Measurements from ENCODE around the gene BFSP2. TPM values are rescaled to one million over a fixed set of nuclear protein-coding genes. Genes with fewer than 3 reads are reported as not detected.
"Not testable (repeated sequence)": the region's sequence is repeated elsewhere in the genome, so short reads cannot be mapped to it uniquely, and the experiment has no call there.

Gene BFSP2
- total RNA-seq, 4 donors from 2014 or later, result not detected

DNA sequence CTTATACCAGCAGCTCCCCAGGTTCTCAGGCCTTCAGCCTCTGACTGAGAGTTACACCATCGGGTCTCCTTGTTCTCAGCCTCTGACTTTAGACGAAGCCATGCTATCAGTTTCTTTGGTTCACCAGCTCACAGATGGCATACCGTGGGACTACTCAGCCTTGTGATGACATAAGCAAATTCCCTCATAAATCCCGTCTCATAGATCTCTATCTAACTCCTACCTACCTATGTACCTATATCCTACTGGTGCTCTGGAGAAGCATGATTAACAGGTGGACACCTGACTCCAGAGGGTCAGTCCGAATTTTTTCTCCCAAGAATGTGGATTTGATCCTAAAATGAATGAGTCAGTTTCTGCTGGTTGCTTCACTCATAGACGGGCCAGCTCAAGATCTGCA lies 114.6 kb downstream of the BFSP2 start:
- TF ChIP-seq, protein P1, sequence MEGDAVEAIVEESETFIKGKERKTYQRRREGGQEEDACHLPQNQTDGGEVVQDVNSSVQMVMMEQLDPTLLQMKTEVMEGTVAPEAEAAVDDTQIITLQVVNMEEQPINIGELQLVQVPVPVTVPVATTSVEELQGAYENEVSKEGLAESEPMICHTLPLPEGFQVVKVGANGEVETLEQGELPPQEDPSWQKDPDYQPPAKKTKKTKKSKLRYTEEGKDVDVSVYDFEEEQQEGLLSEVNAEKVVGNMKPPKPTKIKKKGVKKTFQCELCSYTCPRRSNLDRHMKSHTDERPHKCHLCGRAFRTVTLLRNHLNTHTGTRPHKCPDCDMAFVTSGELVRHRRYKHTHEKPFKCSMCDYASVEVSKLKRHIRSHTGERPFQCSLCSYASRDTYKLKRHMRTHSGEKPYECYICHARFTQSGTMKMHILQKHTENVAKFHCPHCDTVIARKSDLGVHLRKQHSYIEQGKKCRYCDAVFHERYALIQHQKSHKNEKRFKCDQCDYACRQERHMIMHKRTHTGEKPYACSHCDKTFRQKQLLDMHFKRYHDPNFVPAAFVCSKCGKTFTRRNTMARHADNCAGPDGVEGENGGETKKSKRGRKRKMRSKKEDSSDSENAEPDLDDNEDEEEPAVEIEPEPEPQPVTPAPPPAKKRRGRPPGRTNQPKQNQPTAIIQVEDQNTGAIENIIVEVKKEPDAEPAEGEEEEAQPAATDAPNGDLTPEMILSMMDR (IDR thresholded peaks at IDR 0.05 in 4 of 5, conservative IDR thresholded peaks at IDR 0.05 in 1 of 5), result no peak
- TF ChIP-seq POLR2A (IDR thresholded peaks at IDR 0.05), result no peak
- no peaks in the 10 kb centered on the region for H3K9me3 ChIP-seq
- H3K4me3 ChIP-seq, result no peak overlapping the region
- H3K4me1 ChIP-seq, result no peaks in the 10 kb centered on the region
- no peak for DNase-seq
- in situ Hi-C loops (cut with MboI; ENCODE audit: low sequenced_read_pairs in 4 of 4) (no loop called here), intact Hi-C loops (cut with DNase I; ENCODE audit: low total_unique reads) (no loop called here)
- no peak for ATAC-seq
- H3K36me3 ChIP-seq, result no peaks in the 10 kb centered on the region
- no peak overlapping the region for H3K27ac ChIP-seq
- no peaks in the 10 kb centered on the region for H3K27me3 ChIP-seq

DNA sequence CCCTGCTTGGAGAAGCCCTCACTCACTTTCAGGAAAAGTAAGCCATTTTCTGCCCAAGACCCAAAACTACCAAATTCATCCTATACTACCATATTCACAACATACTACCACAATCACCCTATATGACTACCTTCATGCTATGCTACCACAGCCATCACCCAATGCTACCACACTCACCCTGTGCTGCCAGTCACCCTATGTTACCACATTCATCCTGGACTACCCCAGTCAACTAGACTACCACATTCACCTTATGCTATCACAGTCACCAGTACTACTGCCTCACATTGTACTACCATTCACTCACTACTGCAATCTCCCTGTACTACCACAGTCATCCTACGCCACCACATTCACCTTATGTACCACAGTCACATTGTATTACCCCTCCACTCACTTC lies 115.3 kb downstream of the BFSP2 start:
- Histone ChIP-seq H3K27me3 (no peaks in the 10 kb centered on the region), H3K4me3 (no peak overlapping the region), H3K36me3 (no peaks in the 10 kb centered on the region), H3K4me1 (no peaks in the 10 kb centered on the region), H3K27ac (no peak overlapping the region), H3K9me3 (no peaks in the 10 kb centered on the region)
- intact Hi-C loops (cut with DNase I; ENCODE audit: low total_unique reads) (no loop called here), in situ Hi-C loops (cut with MboI; ENCODE audit: low sequenced_read_pairs in 4 of 4) (no loop called here)
- no peak for TF ChIP-seq POLR2A (IDR thresholded peaks at IDR 0.05)
- TF ChIP-seq, protein P1 (IDR thresholded peaks at IDR 0.05 in 4 of 5, conservative IDR thresholded peaks at IDR 0.05 in 1 of 5), result no peak
- no peak for DNase-seq
- no peak for ATAC-seq

DNA sequence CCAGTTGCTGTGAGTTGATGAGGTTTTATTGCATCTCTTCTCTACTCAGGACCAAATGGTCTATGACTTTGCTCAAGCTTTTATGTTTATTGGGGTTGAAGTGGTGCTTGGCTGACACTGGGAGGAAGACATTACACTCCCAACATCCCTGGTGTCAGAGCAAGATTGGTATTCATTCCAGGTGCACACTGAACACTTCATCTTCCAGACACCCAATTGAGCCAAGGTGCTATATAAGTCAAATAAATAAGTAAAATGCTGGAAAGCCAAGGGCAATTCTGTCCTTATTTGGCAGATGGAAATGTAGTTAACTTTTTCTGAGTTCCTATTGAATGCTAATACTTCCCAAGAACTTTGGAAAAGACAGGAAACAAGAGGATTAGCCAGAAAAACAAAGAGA lies 120.4 kb downstream of the BFSP2 start:
- intact Hi-C loops (cut with DNase I; ENCODE audit: low total_unique reads), result no loop called here
- TF ChIP-seq, protein P1 (IDR thresholded peaks at IDR 0.05 in 4 of 5, conservative IDR thresholded peaks at IDR 0.05 in 1 of 5), result no peak
- TF ChIP-seq POLR2A (IDR thresholded peaks at IDR 0.05), result no peak

DNA sequence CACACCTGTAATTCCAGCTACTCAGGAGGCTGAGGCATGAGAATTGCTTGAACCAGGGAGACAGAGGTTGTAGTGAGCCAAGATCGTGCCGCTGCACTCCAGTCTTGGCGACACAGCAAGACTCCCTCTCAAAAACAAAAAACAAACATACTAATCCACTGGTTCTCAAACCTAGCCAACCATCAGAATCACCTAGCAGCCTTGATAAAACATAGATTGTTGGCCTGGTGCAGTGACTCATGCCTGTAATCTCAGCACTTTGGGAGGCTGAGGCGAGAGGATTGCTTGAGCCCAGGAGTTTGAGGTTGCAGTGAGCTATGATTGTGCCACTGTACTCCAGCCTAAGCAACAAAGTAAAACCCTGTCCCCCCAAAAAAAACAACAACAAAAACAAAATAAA lies 121.1 kb downstream of the BFSP2 start:
- intact Hi-C loops (cut with DNase I; ENCODE audit: low total_unique reads); H3K36me3 ChIP-seq; H3K4me3 ChIP-seq; H3K27ac ChIP-seq; H3K9me3 ChIP-seq; DNase-seq; in situ Hi-C loops (cut with MboI; ENCODE audit: low sequenced_read_pairs in 4 of 4); H3K4me1 ChIP-seq; ATAC-seq; H3K27me3 ChIP-seq: not testable (repeated sequence)

More for the DNA sequence above, 120.4 kb downstream of the BFSP2 start:
- in situ Hi-C loops (cut with MboI; ENCODE audit: low sequenced_read_pairs in 4 of 4), result no loop called here
- no peaks in the 10 kb centered on the region for H3K27me3 ChIP-seq
- no peak overlapping the region for H3K4me3 ChIP-seq
- DNase-seq, result no peak
- no peaks in the 10 kb centered on the region for H3K9me3 ChIP-seq
- no peaks in the 10 kb centered on the region for H3K4me1 ChIP-seq
- H3K27ac ChIP-seq, result no peak overlapping the region
- no peaks in the 10 kb centered on the region for H3K36me3 ChIP-seq
- no peak for ATAC-seq

DNA sequence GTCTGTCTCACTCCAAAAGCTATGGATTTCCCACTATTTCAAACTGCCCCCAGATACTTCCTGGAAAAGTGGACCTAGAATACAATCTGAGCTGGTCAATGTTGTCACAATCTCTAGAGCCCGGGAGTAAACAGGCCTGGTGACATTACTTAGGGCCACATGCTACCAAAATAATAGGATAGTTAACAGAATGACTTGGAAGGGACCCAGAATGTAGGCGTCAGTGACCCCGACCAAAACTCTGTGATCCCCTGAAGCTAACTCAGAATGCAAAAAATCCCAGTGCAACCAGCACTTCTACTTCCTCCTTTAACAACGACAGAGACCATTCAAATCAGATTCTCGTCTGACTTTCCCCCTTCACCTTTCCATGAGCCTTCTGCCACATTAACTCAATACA lies 122.1 kb downstream of the BFSP2 start:
- no peak for ATAC-seq

DNA sequence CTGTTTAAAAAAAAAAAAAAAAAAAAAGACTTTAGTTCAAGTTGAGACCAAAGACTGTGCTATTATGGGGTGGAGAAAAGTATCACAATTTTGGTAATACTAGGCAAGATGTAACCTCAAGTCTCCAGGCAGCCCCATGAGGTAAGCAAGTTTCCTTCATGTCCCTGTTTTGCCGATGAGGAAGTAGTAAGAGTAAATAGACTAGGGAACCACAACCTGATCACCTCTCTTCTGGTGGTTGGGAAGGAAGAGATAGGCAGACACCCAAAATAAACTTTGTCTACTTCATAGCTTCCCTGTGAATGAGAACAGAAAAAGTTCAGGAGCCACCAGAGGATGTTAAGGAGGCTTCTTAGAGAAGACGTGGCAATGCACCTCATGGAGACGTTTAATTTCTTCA lies 123.9 kb downstream of the BFSP2 start:
- DNase-seq; ATAC-seq; intact Hi-C loops (cut with DNase I; ENCODE audit: low total_unique reads); H3K4me3 ChIP-seq; H3K27me3 ChIP-seq; H3K4me1 ChIP-seq; H3K9me3 ChIP-seq; H3K27ac ChIP-seq; H3K36me3 ChIP-seq; in situ Hi-C loops (cut with MboI; ENCODE audit: low sequenced_read_pairs in 4 of 4): not testable (repeated sequence)

More for the DNA sequence above, 122.1 kb downstream of the BFSP2 start:
- H3K27me3 ChIP-seq, result no peaks in the 10 kb centered on the region
- no peaks in the 10 kb centered on the region for H3K36me3 ChIP-seq
- TF ChIP-seq POLR2A (IDR thresholded peaks at IDR 0.05), result no peak
- TF ChIP-seq, protein P1 (IDR thresholded peaks at IDR 0.05 in 4 of 5, conservative IDR thresholded peaks at IDR 0.05 in 1 of 5), result no peak
- no peak overlapping the region for H3K27ac ChIP-seq
- no peak overlapping the region for H3K4me3 ChIP-seq
- intact Hi-C loops (cut with DNase I; ENCODE audit: low total_unique reads) (no loop called here), in situ Hi-C loops (cut with MboI; ENCODE audit: low sequenced_read_pairs in 4 of 4) (no loop called here)
- no peaks in the 10 kb centered on the region for H3K4me1 ChIP-seq
- no peak for DNase-seq
- no peaks in the 10 kb centered on the region for H3K9me3 ChIP-seq

Measured in gastrocnemius medialis (tissue), 4 donors.